HEK293 (cell line): ENCODE results near the gene F10.
A peak's percentile ranks its signal among the peaks of the same experiment; 100 is the strongest.

Experiments
- CTCF ChIA-PET: fragments of 350-600 bp; formaldehyde crosslinking; extraction: SDS; loops from one replicate; lab custom pipeline; 2021; ENCODE audit warnings: antibody characterized with exemption; lab: Yijun Ruan, JAX
- POLR2A ChIA-PET: fragments of 300-600 bp; formaldehyde crosslinking; extraction: SDS; loops from one replicate; lab custom pipeline; 2020; ENCODE audit warnings: antibody characterized with exemption, inconsistent platforms; lab: Yijun Ruan, JAX
- H3K27ac ChIP-seq: fragments of 200-500 bp; sonication (Bioruptor generic); 2 replicates; pipeline ENCODE4 v1.5.1; 2014; ENCODE audit warnings: low read depth, low read length, control low read depth, inconsistent platforms; ENCODE audit errors: extremely low read depth
- H3K36me3 ChIP-seq, 2 experiments: fragments of 200-500 bp in 1 of 2; sonication (Bioruptor generic) in 1 of 2; 1 replicate in 1 of 2; 2 replicates in 1 of 2; pipeline ENCODE4 v1.5.1; 2014 to 2017; ENCODE audit warnings: inconsistent platforms in 2 of 2, low read length in 2 of 2; ENCODE audit not compliant: control insufficient read depth in 2 of 2, insufficient read depth in 1 of 2
- H3K4me1 ChIP-seq: fragments of 200-500 bp; sonication (Bioruptor generic); 2 replicates; pipeline ENCODE4 v1.5.1; 2014; ENCODE audit warnings: mild to moderate bottlenecking, low read length, inconsistent platforms; ENCODE audit not compliant: control insufficient read depth, insufficient read depth
- H3K4me3 ChIP-seq: 2 replicates; pipeline ENCODE4 v1.5.1; 2011; ENCODE audit warnings: low read depth, mild to moderate bottlenecking, control low read depth, low read length, moderate library complexity
- H3K9me3 ChIP-seq: fragments of 200-500 bp; sonication (Bioruptor generic); 2 replicates; pipeline ENCODE4 v1.5.1; 2014; ENCODE audit warnings: low read depth, low read length, inconsistent platforms; ENCODE audit not compliant: control insufficient read depth, insufficient read depth
- MYNN ChIP-seq: fragments of 450-650 bp; formaldehyde crosslinking; IDR thresholded peaks from 2 replicates; pipeline ENCODE4 v1.5.1; 2016; ENCODE audit warnings: missing biosample characterization, missing genetic modification characterization, borderline replicate concordance
- SCRT2 ChIP-seq: fragments of 450-650 bp; formaldehyde crosslinking; IDR thresholded peaks from 2 replicates; pipeline ENCODE4 v1.5.1; 2016; ENCODE audit warnings: missing biosample characterization, missing genetic modification characterization
- TRIM28 ChIP-seq: IDR thresholded peaks from 2 replicates; pipeline ENCODE4 v1.6.1; 2011; ENCODE audit warnings: low read length, control low read depth, borderline replicate concordance
- ZFP41 ChIP-seq: fragments of 450-650 bp; formaldehyde crosslinking; IDR thresholded peaks from 2 replicates; pipeline ENCODE4 v1.5.1; 2016; ENCODE audit warnings: missing biosample characterization, missing genetic modification characterization, borderline replicate concordance
- ZNF138 ChIP-seq: fragments of 450-650 bp; formaldehyde crosslinking; IDR thresholded peaks from 2 replicates; pipeline ENCODE4 v1.5.1; 2016; ENCODE audit warnings: missing biosample characterization, missing genetic modification characterization, borderline replicate concordance
- ZNF157 ChIP-seq: fragments of 450-650 bp; formaldehyde crosslinking; IDR thresholded peaks from 2 replicates; pipeline ENCODE4 v1.5.1; 2016; ENCODE audit warnings: missing biosample characterization, missing genetic modification characterization
- ZNF16 ChIP-seq: fragments of 450-650 bp; formaldehyde crosslinking; IDR thresholded peaks from 2 replicates; pipeline ENCODE4 v1.5.1; 2016; ENCODE audit warnings: low read depth, missing biosample characterization, missing genetic modification characterization
- ZNF169 ChIP-seq: fragments of 450-650 bp; formaldehyde crosslinking; IDR thresholded peaks from 2 replicates; pipeline ENCODE4 v1.5.1; 2016; ENCODE audit warnings: missing biosample characterization, missing genetic modification characterization
- ZNF202 ChIP-seq: fragments of 450-650 bp; formaldehyde crosslinking; IDR thresholded peaks from 2 replicates; pipeline ENCODE4 v1.5.1; 2016; ENCODE audit warnings: missing biosample characterization, missing genetic modification characterization, borderline replicate concordance
- ZNF426 ChIP-seq: fragments of 450-650 bp; formaldehyde crosslinking; IDR thresholded peaks from 2 replicates; pipeline ENCODE4 v1.5.1; 2017; ENCODE audit warnings: missing biosample characterization, missing genetic modification characterization, mild to moderate bottlenecking, inconsistent platforms, moderate library complexity
- ZNF48 ChIP-seq: fragments of 450-650 bp; formaldehyde crosslinking; IDR thresholded peaks from 2 replicates; pipeline ENCODE4 v1.5.1; 2016; ENCODE audit warnings: missing biosample characterization, missing genetic modification characterization
- ZNF501 ChIP-seq: fragments of 450-650 bp; formaldehyde crosslinking; IDR thresholded peaks from 2 replicates; pipeline ENCODE4 v1.5.1; 2016; ENCODE audit warnings: missing biosample characterization, missing genetic modification characterization
- ZNF514 ChIP-seq: fragments of 450-650 bp; formaldehyde crosslinking; IDR thresholded peaks from 2 replicates; pipeline ENCODE4 v1.5.1; 2016; ENCODE audit warnings: missing biosample characterization, missing genetic modification characterization
- ZNF560 ChIP-seq: fragments of 450-650 bp; formaldehyde crosslinking; IDR thresholded peaks from 2 replicates; pipeline ENCODE4 v1.5.1; 2017; ENCODE audit warnings: missing biosample characterization, missing genetic modification characterization, borderline replicate concordance
- ZNF626 ChIP-seq: fragments of 450-650 bp; sonication (Bioruptor Pico); formaldehyde crosslinking; IDR thresholded peaks from 2 replicates; pipeline ENCODE4 v1.5.1; 2018; ENCODE audit warnings: missing biosample characterization, missing genetic modification characterization, inconsistent platforms
- ZNF670 ChIP-seq: fragments of 450-650 bp; formaldehyde crosslinking; IDR thresholded peaks from 2 replicates; pipeline ENCODE4 v1.5.1; 2016; ENCODE audit warnings: missing biosample characterization, missing genetic modification characterization, low read depth
- ZNF837 ChIP-seq: fragments of 450-650 bp; formaldehyde crosslinking; IDR thresholded peaks from 2 replicates; pipeline ENCODE4 v1.5.1; 2016; ENCODE audit warnings: missing biosample characterization, missing genetic modification characterization
- TF ChIP-seq, protein P1 (sequence below): fragments of 450-650 bp; formaldehyde crosslinking; IDR thresholded peaks from 2 replicates; pipeline ENCODE4; 2016; ENCODE audit warnings: missing biosample characterization, missing genetic modification characterization
- TF ChIP-seq, protein P2 (sequence below): fragments of 450-650 bp; formaldehyde crosslinking; IDR thresholded peaks from 2 replicates; pipeline ENCODE4 v1.5.1; 2017; ENCODE audit warnings: missing biosample characterization, missing genetic modification characterization
- TF ChIP-seq, protein P3 (sequence below): fragments of 450-650 bp; formaldehyde crosslinking; IDR thresholded peaks from 2 replicates; pipeline ENCODE4 v1.5.1; 2016; ENCODE audit warnings: missing biosample characterization, missing genetic modification characterization
- TF ChIP-seq, protein P4 (sequence below): fragments of 450-650 bp; formaldehyde crosslinking; IDR thresholded peaks from 2 replicates; pipeline ENCODE4 v1.5.1; 2016; ENCODE audit warnings: missing biosample characterization, missing genetic modification characterization
- TF ChIP-seq, protein P5 (sequence below): fragments of 450-650 bp; formaldehyde crosslinking; IDR thresholded peaks from 2 replicates; pipeline ENCODE4 v1.5.1; 2016; ENCODE audit warnings: missing biosample characterization, missing genetic modification characterization
- TF ChIP-seq, protein P6 (sequence below): fragments of 450-650 bp; formaldehyde crosslinking; IDR thresholded peaks from 2 replicates; pipeline ENCODE4 v1.5.1; 2016; ENCODE audit warnings: missing biosample characterization, missing genetic modification characterization

F10 gene

DNA sequence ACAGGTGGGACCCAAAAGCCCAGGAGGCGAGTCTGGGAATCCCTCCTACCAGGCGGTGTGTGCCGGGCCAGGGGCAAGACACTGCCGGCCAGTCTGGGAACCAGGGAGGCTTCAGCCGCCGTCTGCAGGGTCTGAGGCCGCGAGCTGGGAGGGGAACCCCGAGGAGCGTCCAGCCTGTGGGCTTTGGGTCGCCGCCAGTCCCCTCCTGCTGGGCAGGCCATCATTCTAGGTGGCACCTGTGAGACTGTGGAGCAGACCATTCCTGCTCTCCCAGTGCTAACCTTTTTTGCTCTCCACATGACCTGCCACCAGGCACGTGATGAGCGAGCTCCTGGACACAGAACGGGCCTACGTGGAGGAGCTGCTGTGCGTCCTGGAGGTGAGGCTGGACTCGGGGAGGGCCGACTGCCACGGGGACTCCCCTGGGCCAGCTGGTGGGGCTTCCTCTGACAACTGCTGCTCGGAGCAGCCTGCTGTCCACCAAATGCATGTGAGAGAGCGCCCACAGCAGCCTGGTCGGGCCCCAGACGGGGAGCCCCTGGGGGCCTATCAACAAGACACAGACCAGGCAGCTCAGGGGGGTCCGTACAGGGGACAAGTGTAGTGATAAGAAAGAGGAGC, 41.6 kb upstream of the F10 start:
- no peaks in the 10 kb centered on the region for H3K9me3 ChIP-seq
- TF ChIP-seq ZNF157 (tag by site-specific recombination): no peak
- TF ChIP-seq, protein P1, sequence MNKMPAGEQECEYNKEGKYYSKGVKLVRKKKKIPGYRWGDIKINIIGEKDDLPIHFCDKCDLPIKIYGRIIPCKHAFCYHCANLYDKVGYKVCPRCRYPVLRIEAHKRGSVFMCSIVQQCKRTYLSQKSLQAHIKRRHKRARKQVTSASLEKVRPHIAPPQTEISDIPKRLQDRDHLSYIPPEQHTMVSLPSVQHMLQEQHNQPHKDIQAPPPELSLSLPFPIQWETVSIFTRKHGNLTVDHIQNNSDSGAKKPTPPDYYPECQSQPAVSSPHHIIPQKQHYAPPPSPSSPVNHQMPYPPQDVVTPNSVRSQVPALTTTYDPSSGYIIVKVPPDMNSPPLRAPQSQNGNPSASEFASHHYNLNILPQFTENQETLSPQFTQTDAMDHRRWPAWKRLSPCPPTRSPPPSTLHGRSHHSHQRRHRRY: no peak
- no peak for TF ChIP-seq ZNF837 (tag by site-specific recombination)
- TF ChIP-seq ZNF626 (tag by site-specific recombination): no peak
- no peak for TF ChIP-seq MYNN (tag by site-specific recombination)
- no peak for TF ChIP-seq ZNF670
- TF ChIP-seq, protein P2, sequence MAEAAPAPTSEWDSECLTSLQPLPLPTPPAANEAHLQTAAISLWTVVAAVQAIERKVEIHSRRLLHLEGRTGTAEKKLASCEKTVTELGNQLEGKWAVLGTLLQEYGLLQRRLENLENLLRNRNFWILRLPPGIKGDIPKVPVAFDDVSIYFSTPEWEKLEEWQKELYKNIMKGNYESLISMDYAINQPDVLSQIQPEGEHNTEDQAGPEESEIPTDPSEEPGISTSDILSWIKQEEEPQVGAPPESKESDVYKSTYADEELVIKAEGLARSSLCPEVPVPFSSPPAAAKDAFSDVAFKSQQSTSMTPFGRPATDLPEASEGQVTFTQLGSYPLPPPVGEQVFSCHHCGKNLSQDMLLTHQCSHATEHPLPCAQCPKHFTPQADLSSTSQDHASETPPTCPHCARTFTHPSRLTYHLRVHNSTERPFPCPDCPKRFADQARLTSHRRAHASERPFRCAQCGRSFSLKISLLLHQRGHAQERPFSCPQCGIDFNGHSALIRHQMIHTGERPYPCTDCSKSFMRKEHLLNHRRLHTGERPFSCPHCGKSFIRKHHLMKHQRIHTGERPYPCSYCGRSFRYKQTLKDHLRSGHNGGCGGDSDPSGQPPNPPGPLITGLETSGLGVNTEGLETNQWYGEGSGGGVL (tag by site-specific recombination): no peak
- TF ChIP-seq ZNF16 (tag by site-specific recombination): no peak
- no peak overlapping the region for H3K4me3 ChIP-seq
- POLR2A ChIA-PET: no interaction called here
- H3K27ac ChIP-seq: no peak overlapping the region
- no peaks in the 10 kb centered on the region; the same call in 1 of the 2 replicates for H3K4me1 ChIP-seq
- H3K36me3 ChIP-seq: no peaks in the 10 kb centered on the region
- CTCF ChIA-PET: interaction anchor here (0.7 kb wide), 1 partner anchor 149 kb away, joined by 4 read pairs; no protein-coding TSS in a partner anchor

DNA sequence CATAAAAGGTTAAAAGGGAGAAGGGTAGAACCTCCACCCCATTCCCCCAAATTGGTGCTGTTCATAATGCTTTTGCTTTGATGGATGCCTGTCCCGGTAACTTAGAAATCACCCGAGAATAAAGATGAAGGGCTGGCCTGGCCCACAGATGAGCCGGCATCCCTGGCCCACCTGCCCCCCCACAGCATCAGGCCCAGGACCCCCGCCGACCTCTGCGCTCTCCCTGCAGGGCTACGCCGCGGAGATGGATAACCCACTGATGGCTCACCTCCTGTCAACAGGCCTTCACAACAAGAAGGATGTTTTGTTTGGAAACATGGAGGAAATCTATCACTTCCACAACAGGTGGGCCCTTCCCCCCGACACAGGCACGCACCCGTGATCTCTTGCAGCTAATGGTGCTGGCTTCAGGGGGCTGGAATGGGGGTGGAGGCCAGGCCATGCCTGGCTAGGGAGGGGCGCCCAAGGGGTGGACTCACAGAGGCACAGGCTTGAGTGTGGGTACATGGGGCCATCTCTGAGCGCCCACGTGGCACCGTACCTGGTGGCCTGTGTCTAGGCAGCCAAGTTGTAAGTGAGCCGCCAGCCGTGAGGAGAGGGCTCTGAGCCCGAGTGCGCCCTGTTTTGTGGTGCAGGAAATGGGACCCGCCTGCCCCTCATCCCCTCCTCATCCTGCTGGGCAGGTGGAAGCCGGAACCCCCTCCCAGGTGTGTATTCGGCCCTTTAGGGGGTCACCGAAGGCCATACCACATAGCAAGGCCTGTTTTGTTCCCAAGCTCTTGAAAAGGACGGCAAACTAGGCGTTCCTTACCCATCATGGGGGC, 40.2 kb upstream of the F10 start:
- CTCF ChIA-PET: no interaction called here

DNA sequence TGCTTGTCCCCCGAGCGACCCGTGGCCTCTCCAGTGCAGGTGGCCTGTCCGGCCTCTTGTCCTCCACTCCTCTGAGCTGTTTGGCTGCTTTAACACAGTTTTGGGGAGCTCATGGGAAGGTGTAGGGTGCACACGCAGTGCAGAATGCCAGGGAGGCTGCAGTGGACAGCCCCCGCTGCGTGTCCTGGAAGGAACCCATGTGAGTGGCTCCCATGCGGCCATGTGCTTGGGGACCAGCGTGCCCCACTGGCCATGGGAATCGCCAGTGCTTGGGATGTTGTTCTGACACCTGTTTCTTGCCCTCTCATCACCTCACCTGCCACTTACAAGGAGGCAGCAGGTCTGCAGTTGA, 39.6 kb upstream of the F10 start:
- ChIA-PET POLR2A (no interaction called here), CTCF (no interaction called here)
- Histone ChIP-seq H3K36me3 (peaks cover 0 to 5% of the 10 kb centered on the region in 2 experiments; a peak in 1 of 3 replicates), H3K9me3 (no peaks in the 10 kb centered on the region), H3K4me3 (no peak overlapping the region), H3K4me1 (no peaks in the 10 kb centered on the region; the same call in 1 of the 2 replicates), H3K27ac (no peak overlapping the region)
- TF ChIP-seq, protein P3, sequence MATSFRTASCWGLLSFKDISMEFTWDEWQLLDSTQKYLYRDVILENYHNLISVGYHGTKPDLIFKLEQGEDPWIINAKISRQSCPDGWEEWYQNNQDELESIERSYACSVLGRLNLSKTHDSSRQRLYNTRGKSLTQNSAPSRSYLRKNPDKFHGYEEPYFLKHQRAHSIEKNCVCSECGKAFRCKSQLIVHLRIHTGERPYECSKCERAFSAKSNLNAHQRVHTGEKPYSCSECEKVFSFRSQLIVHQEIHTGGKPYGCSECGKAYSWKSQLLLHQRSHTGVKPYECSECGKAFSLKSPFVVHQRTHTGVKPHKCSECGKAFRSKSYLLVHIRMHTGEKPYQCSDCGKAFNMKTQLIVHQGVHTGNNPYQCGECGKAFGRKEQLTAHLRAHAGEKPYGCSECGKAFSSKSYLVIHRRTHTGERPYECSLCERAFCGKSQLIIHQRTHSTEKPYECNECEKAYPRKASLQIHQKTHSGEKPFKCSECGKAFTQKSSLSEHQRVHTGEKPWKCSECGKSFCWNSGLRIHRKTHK (tag by site-specific recombination): no peak
- TF ChIP-seq ZNF202: no peak
- TF ChIP-seq, protein P4, sequence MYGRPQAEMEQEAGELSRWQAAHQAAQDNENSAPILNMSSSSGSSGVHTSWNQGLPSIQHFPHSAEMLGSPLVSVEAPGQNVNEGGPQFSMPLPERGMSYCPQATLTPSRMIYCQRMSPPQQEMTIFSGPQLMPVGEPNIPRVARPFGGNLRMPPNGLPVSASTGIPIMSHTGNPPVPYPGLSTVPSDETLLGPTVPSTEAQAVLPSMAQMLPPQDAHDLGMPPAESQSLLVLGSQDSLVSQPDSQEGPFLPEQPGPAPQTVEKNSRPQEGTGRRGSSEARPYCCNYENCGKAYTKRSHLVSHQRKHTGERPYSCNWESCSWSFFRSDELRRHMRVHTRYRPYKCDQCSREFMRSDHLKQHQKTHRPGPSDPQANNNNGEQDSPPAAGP (tag by site-specific recombination): no peak
- no peak for TF ChIP-seq TRIM28
- TF ChIP-seq ZFP41 (tag by site-specific recombination): no peak
- no peak for TF ChIP-seq ZNF514 (tag by site-specific recombination)
- TF ChIP-seq, protein P5, sequence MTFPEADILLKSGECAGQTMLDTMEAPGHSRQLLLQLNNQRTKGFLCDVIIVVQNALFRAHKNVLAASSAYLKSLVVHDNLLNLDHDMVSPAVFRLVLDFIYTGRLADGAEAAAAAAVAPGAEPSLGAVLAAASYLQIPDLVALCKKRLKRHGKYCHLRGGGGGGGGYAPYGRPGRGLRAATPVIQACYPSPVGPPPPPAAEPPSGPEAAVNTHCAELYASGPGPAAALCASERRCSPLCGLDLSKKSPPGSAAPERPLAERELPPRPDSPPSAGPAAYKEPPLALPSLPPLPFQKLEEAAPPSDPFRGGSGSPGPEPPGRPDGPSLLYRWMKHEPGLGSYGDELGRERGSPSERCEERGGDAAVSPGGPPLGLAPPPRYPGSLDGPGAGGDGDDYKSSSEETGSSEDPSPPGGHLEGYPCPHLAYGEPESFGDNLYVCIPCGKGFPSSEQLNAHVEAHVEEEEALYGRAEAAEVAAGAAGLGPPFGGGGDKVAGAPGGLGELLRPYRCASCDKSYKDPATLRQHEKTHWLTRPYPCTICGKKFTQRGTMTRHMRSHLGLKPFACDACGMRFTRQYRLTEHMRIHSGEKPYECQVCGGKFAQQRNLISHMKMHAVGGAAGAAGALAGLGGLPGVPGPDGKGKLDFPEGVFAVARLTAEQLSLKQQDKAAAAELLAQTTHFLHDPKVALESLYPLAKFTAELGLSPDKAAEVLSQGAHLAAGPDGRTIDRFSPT (tag by site-specific recombination): no peak
- TF ChIP-seq ZNF426 (tag by site-specific recombination): no peak
- no peak for TF ChIP-seq ZNF560

More for the DNA sequence above, 40.2 kb upstream of the F10 start:
- Histone ChIP-seq H3K9me3 (no peaks in the 10 kb centered on the region), H3K27ac (no peak overlapping the region), H3K4me3 (no peak overlapping the region), H3K4me1 (no peaks in the 10 kb centered on the region; the same call in 1 of the 2 replicates)
- POLR2A ChIA-PET: no interaction called here
- TF ChIP-seq SCRT2 (peak; percentile 44; the same call in 1 of the 2 replicates), ZNF501 (tag by site-specific recombination) (no peak), ZNF48 (no peak), ZNF169 (tag by site-specific recombination) (no peak), ZNF138 (tag by site-specific recombination) (no peak)
- TF ChIP-seq, protein P6, sequence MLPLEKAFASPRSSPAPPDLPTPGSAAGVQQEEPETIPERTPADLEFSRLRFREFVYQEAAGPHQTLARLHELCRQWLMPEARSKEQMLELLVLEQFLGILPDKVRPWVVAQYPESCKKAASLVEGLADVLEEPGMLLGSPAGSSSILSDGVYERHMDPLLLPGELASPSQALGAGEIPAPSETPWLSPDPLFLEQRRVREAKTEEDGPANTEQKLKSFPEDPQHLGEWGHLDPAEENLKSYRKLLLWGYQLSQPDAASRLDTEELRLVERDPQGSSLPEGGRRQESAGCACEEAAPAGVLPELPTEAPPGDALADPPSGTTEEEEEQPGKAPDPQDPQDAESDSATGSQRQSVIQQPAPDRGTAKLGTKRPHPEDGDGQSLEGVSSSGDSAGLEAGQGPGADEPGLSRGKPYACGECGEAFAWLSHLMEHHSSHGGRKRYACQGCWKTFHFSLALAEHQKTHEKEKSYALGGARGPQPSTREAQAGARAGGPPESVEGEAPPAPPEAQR (tag by site-specific recombination): no peak
- TF ChIP-seq, all 188 proteins: peak for 1
- no peaks in the 10 kb centered on the region for H3K36me3 ChIP-seq
